GM23338 (cell line): ENCODE data around the gene NPTXR. TPM values are rescaled to one million over a fixed set of nuclear protein-coding genes. Genes with fewer than 3 reads are reported as not detected.

Experiments used
- ATAC-seq: fragments of 200-7000 bp; cut with Tn5 transposase; 3 replicates; pipeline ENCODE4 v1.9.1; 2020
- DNase-seq: peaks from one replicate; pipeline ENCODE4 v3.0.0-alpha.2; 2015; ENCODE audit warnings: low spot score
- H2AFZ ChIP-seq: fragments of 200-600 bp; sonication (generic); 2 replicates; pipeline ENCODE4 v1.8.0; 2016; ENCODE audit warnings: antibody characterized with exemption, mild to moderate bottlenecking, moderate library complexity
- H3F3A ChIP-seq: fragments of 200-600 bp; sonication (generic); replicated peaks from 2 replicates; pipeline ENCODE4 v1.8.0; 2017; ENCODE audit warnings: antibody characterized with exemption, mixed run types, low read depth
- H3K27ac ChIP-seq: fragments of 200-600 bp; sonication (generic); 2 replicates; pipeline ENCODE4 v1.6.1; 2016; ENCODE audit warnings: low read depth
- H3K27me3 ChIP-seq: fragments of 200-600 bp; sonication (generic); 2 replicates; pipeline ENCODE4 v1.8.0; 2016; ENCODE audit warnings: mild to moderate bottlenecking, mixed run types, moderate library complexity; ENCODE audit not compliant: insufficient read depth
- H3K36me3 ChIP-seq: fragments of 200-600 bp; sonication (generic); 2 replicates; pipeline ENCODE4 v1.8.0; 2016; ENCODE audit warnings: mild to moderate bottlenecking; ENCODE audit not compliant: insufficient read depth
- H3K4me1 ChIP-seq: fragments of 200-600 bp; sonication (generic); 2 replicates; pipeline ENCODE4 v1.8.0; 2016; ENCODE audit warnings: mild to moderate bottlenecking, moderate library complexity; ENCODE audit not compliant: insufficient read depth
- H3K4me2 ChIP-seq: fragments of 200-600 bp; sonication (generic); 2 replicates; pipeline ENCODE4 v1.7.1; 2017; ENCODE audit warnings: mixed run types
- H3K4me3 ChIP-seq: fragments of 200-600 bp; sonication (generic); 2 replicates; pipeline ENCODE4 v1.6.1; 2016; ENCODE audit warnings: mixed run types
- H3K79me2 ChIP-seq: fragments of 200-600 bp; sonication (generic); replicated peaks from 2 replicates; pipeline ENCODE4 v1.8.0; 2017; ENCODE audit warnings: mild to moderate bottlenecking; ENCODE audit not compliant: insufficient read depth
- H3K9me2 ChIP-seq: fragments of 200-600 bp; sonication (generic); 2 replicates; pipeline ENCODE4 v1.8.0; 2017; ENCODE audit not compliant: insufficient read depth
- H4K20me1 ChIP-seq: fragments of 200-600 bp; sonication (generic); replicated peaks from 2 replicates; pipeline ENCODE4 v1.8.0; 2017; ENCODE audit warnings: mild to moderate bottlenecking; ENCODE audit not compliant: insufficient read depth
- H3K27ac Mint-ChIP-seq: 2 replicates; pipeline ENCODE4 v1.8.0; 2020; ENCODE audit warnings: inconsistent platforms, mild to moderate bottlenecking, moderate library complexity, mixed read lengths
- H3K27me3 Mint-ChIP-seq: 3 replicates; pipeline ENCODE4 v1.8.0; 2022; ENCODE audit warnings: low read depth, mild to moderate bottlenecking, moderate library complexity, mixed read lengths, inconsistent platforms; ENCODE audit not compliant: insufficient read depth, poor library complexity
- H3K36me3 Mint-ChIP-seq: 3 replicates; pipeline ENCODE4 v1.8.0; 2021; ENCODE audit warnings: low read depth, mild to moderate bottlenecking, inconsistent platforms, moderate library complexity, mixed read lengths
- H3K4me1 Mint-ChIP-seq: 3 replicates; pipeline ENCODE4 v1.8.0; 2020; ENCODE audit warnings: mild to moderate bottlenecking, inconsistent platforms, mixed read lengths
- H3K4me3 Mint-ChIP-seq: 3 replicates; pipeline ENCODE4 v1.8.0; 2021; ENCODE audit warnings: moderate library complexity, mild to moderate bottlenecking, inconsistent platforms, mixed read lengths
- H3K9me3 Mint-ChIP-seq: 3 replicates; pipeline ENCODE4 v1.8.0; 2020; ENCODE audit warnings: moderate library complexity, mild to moderate bottlenecking, inconsistent platforms, mixed read lengths
- CTCF ChIP-seq, 2 experiments: fragments of 200-600 bp in 1 of 2; sonication (generic) in 1 of 2; conservative IDR thresholded peaks; 2 replicates each; pipeline versions ENCODE4 v1.5.1 to v1.6.1; 2016 to 2017; ENCODE audit warnings: antibody characterized with exemption in 2 of 2, low read depth in 2 of 2, mild to moderate bottlenecking in 2 of 2, moderate library complexity in 1 of 2
- EZH2 ChIP-seq: fragments of 200-600 bp; sonication (generic); IDR thresholded peaks from one replicate; pipeline ENCODE4 v1.8.0; 2017; ENCODE audit warnings: antibody characterized with exemption, mild to moderate bottlenecking, low read depth; ENCODE audit not compliant: unreplicated experiment
- JUNB ChIP-seq: IDR thresholded peaks from one replicate; pipeline ENCODE4 v1.6.1; 2016; ENCODE audit warnings: antibody characterized with exemption; ENCODE audit not compliant: unreplicated experiment
- NANOG ChIP-seq: IDR thresholded peaks from 2 replicates; pipeline ENCODE4 v1.6.1; 2016; ENCODE audit warnings: antibody characterized with exemption, borderline replicate concordance
- POLR2AphosphoS5 ChIP-seq: IDR thresholded peaks from 2 replicates; pipeline ENCODE4 v1.6.1; 2016; ENCODE audit warnings: antibody characterized with exemption, low read depth
- STAT1 ChIP-seq: IDR thresholded peaks from one replicate; pipeline ENCODE4 v1.6.1; 2016; ENCODE audit warnings: antibody characterized with exemption; ENCODE audit not compliant: unreplicated experiment
- ZNF114 ChIP-seq: fragments of 250-450 bp; sonication (Bioruptor Pico); IDR thresholded peaks from 2 replicates; pipeline ENCODE4 v1.5.0; 2020; ENCODE audit warnings: mild to moderate bottlenecking, moderate library complexity
- ZNF331 ChIP-seq: fragments of 250-450 bp; sonication (Bioruptor Pico); IDR thresholded peaks from 2 replicates; pipeline ENCODE4 v1.5.0; 2020; ENCODE audit warnings: low read depth, mild to moderate bottlenecking, moderate library complexity
- polyA plus RNA-seq: library from polyadenylated mRNA; unstranded; fragments of >200 nt; fragmentation: Nextera tagmentation; extraction: Ambion mirVana; gene quantifications from 2 replicates; pipeline ENCODE4 v1.2.1, GENCODE V29; 2016
- total RNA-seq: library from RNA; depleted of rRNA; stranded (reverse); fragments of >200 nt; shearing (Covaris generic); gene quantifications from 2 replicates; pipeline ENCODE4 v1.2.3, GENCODE V29; 2014
- TF ChIP-seq, protein P1 (sequence below): fragments of 250-450 bp; sonication (Bioruptor Pico); IDR thresholded peaks from 2 replicates; pipeline ENCODE4 v1.5.0; 2020; ENCODE audit warnings: mild to moderate bottlenecking, moderate library complexity
- TF ChIP-seq, protein P2 (sequence below): IDR thresholded peaks from one replicate; pipeline ENCODE4 v1.6.1; 2018; ENCODE audit warnings: antibody characterized with exemption; ENCODE audit not compliant: unreplicated experiment
- TF ChIP-seq, protein P3 (sequence below): IDR thresholded peaks from 2 replicates; pipeline ENCODE4 v1.6.1; 2016; ENCODE audit warnings: antibody characterized with exemption

Gene NPTXR
- total and polyA plus RNA-seq, 2 experiments from 2014 or later = 0.89 to 13.4 TPM

DNA sequence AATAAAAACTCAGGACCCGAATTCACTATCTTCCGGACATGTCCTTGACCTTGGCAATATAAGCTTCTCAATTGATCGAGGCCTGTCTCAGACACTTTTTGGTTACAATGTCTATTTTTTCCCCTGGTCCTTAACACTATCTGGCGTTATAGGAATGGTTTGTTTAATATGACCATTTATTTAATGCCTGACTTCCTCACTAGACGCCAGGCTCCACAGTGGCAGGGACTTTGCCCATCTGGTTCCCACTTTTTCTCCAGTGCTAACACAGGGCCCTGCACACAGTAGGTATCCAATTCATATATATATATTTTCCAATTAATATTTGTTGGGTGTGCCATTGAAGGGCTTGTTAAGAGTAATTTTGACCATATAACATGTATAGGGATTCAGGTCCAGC lies 36.1 kb upstream of the NPTXR start:
- no peaks in the 10 kb centered on the region for H3K36me3 Mint-ChIP-seq
- H3K27ac Mint-ChIP-seq = no peak overlapping the region
- no peak overlapping the region for H3K27ac ChIP-seq
- TF ChIP-seq, protein P1, sequence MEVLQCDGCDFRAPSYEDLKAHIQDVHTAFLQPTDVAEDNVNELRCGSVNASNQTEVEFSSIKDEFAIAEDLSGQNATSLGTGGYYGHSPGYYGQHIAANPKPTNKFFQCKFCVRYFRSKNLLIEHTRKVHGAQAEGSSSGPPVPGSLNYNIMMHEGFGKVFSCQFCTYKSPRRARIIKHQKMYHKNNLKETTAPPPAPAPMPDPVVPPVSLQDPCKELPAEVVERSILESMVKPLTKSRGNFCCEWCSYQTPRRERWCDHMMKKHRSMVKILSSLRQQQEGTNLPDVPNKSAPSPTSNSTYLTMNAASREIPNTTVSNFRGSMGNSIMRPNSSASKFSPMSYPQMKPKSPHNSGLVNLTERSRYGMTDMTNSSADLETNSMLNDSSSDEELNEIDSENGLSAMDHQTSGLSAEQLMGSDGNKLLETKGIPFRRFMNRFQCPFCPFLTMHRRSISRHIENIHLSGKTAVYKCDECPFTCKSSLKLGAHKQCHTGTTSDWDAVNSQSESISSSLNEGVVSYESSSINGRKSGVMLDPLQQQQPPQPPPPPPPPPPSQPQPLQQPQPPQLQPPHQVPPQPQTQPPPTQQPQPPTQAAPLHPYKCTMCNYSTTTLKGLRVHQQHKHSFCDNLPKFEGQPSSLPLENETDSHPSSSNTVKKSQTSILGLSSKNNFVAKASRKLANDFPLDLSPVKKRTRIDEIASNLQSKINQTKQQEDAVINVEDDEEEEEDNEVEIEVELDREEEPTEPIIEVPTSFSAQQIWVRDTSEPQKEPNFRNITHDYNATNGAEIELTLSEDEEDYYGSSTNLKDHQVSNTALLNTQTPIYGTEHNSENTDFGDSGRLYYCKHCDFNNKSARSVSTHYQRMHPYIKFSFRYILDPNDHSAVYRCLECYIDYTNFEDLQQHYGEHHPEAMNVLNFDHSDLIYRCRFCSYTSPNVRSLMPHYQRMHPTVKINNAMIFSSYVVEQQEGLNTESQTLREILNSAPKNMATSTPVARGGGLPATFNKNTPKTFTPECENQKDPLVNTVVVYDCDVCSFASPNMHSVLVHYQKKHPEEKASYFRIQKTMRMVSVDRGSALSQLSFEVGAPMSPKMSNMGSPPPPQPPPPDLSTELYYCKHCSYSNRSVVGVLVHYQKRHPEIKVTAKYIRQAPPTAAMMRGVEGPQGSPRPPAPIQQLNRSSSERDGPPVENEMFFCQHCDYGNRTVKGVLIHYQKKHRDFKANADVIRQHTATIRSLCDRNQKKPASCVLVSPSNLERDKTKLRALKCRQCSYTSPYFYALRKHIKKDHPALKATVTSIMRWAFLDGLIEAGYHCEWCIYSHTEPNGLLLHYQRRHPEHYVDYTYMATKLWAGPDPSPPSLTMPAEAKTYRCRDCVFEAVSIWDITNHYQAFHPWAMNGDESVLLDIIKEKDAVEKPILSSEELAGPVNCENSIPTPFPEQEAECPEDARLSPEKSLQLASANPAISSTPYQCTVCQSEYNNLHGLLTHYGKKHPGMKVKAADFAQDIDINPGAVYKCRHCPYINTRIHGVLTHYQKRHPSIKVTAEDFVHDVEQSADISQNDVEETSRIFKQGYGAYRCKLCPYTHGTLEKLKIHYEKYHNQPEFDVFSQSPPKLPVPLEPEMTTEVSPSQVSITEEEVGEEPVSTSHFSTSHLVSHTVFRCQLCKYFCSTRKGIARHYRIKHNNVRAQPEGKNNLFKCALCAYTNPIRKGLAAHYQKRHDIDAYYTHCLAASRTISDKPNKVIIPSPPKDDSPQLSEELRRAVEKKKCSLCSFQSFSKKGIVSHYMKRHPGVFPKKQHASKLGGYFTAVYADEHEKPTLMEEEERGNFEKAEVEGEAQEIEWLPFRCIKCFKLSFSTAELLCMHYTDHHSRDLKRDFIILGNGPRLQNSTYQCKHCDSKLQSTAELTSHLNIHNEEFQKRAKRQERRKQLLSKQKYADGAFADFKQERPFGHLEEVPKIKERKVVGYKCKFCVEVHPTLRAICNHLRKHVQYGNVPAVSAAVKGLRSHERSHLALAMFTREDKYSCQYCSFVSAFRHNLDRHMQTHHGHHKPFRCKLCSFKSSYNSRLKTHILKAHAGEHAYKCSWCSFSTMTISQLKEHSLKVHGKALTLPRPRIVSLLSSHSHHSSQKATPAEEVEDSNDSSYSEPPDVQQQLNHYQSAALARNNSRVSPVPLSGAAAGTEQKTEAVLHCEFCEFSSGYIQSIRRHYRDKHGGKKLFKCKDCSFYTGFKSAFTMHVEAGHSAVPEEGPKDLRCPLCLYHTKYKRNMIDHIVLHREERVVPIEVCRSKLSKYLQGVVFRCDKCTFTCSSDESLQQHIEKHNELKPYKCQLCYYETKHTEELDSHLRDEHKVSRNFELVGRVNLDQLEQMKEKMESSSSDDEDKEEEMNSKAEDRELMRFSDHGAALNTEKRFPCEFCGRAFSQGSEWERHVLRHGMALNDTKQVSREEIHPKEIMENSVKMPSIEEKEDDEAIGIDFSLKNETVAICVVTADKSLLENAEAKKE (CRISPR knock-in tag) = no peak
- TF ChIP-seq STAT1 (no peak), NANOG (no peak), JUNB (no peak), EZH2 (no peak), POLR2AphosphoS5 (no peak), ZNF331 (CRISPR knock-in tag) (no peak), CTCF (conservative IDR thresholded peaks at IDR 0.05; ENCODE audit: low read depth in 2 of 2) (no peak), ZNF114 (CRISPR knock-in tag) (no peak)
- TF ChIP-seq, protein P2, sequence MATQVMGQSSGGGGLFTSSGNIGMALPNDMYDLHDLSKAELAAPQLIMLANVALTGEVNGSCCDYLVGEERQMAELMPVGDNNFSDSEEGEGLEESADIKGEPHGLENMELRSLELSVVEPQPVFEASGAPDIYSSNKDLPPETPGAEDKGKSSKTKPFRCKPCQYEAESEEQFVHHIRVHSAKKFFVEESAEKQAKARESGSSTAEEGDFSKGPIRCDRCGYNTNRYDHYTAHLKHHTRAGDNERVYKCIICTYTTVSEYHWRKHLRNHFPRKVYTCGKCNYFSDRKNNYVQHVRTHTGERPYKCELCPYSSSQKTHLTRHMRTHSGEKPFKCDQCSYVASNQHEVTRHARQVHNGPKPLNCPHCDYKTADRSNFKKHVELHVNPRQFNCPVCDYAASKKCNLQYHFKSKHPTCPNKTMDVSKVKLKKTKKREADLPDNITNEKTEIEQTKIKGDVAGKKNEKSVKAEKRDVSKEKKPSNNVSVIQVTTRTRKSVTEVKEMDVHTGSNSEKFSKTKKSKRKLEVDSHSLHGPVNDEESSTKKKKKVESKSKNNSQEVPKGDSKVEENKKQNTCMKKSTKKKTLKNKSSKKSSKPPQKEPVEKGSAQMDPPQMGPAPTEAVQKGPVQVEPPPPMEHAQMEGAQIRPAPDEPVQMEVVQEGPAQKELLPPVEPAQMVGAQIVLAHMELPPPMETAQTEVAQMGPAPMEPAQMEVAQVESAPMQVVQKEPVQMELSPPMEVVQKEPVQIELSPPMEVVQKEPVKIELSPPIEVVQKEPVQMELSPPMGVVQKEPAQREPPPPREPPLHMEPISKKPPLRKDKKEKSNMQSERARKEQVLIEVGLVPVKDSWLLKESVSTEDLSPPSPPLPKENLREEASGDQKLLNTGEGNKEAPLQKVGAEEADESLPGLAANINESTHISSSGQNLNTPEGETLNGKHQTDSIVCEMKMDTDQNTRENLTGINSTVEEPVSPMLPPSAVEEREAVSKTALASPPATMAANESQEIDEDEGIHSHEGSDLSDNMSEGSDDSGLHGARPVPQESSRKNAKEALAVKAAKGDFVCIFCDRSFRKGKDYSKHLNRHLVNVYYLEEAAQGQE = no peak
- TF ChIP-seq, protein P3, sequence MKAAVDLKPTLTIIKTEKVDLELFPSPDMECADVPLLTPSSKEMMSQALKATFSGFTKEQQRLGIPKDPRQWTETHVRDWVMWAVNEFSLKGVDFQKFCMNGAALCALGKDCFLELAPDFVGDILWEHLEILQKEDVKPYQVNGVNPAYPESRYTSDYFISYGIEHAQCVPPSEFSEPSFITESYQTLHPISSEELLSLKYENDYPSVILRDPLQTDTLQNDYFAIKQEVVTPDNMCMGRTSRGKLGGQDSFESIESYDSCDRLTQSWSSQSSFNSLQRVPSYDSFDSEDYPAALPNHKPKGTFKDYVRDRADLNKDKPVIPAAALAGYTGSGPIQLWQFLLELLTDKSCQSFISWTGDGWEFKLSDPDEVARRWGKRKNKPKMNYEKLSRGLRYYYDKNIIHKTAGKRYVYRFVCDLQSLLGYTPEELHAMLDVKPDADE = no peak
- no peaks in the 10 kb centered on the region for H3K9me2 ChIP-seq
- H3F3A ChIP-seq = no peaks in the 10 kb centered on the region
- no peak overlapping the region for H3K4me3 Mint-ChIP-seq
- DNase-seq (no peak), ATAC-seq (no peak)
- peaks cover 21% of the 10 kb centered on the region for H3K4me1 Mint-ChIP-seq
- no peak overlapping the region for H3K4me2 ChIP-seq
- H3K36me3 ChIP-seq = no peaks in the 10 kb centered on the region
- H3K27me3 Mint-ChIP-seq = peaks cover 10% of the 10 kb centered on the region
- H3K79me2 ChIP-seq = no peaks in the 10 kb centered on the region
- no peaks in the 10 kb centered on the region for H3K9me3 Mint-ChIP-seq
- H2AFZ ChIP-seq = no peak overlapping the region
- no peaks in the 10 kb centered on the region for H4K20me1 ChIP-seq
- no peaks in the 10 kb centered on the region for H3K27me3 ChIP-seq
- H3K4me3 ChIP-seq = no peak overlapping the region
- H3K4me1 ChIP-seq = peaks cover 14% of the 10 kb centered on the region
